ENCODE results near the gene PARVB.

Gene PARVB

GRCh38 chr22:44161673-44162072 is 137.6 kb downstream of the PARVB start:
- H3K4me1 ChIP-seq (ENCODE audit: control insufficient read depth, insufficient read depth, low read length, poor library complexity, severe bottlenecking): no peaks in the 10 kb centered on the region
- no peaks in the 10 kb centered on the region for H3K36me3 ChIP-seq (ENCODE audit: control insufficient read depth, insufficient read depth, low read length)
- no peaks in the 10 kb centered on the region for H3K27me3 ChIP-seq (replicated peaks; ENCODE audit: control insufficient read depth, insufficient read depth, low read length, poor library complexity, severe bottlenecking)
- H3K9me3 ChIP-seq (ENCODE audit: control insufficient read depth, low read length): no peaks in the 10 kb centered on the region
- DNase-seq: no peak
- H3K27ac ChIP-seq (ENCODE audit: insufficient read depth, low read length, poor library complexity, severe bottlenecking): no peak overlapping the region
- no peak overlapping the region for H3K4me3 ChIP-seq (ENCODE audit: insufficient read depth, low read depth, low read length, poor library complexity, severe bottlenecking)

- no peaks in the 10 kb centered on the region for H3K4me1 ChIP-seq (ENCODE audit: control insufficient read depth, insufficient read depth, low read length, poor library complexity, severe bottlenecking)
- H3K9me3 ChIP-seq (ENCODE audit: control insufficient read depth, low read length): no peaks in the 10 kb centered on the region
- no peaks in the 10 kb centered on the region for H3K36me3 ChIP-seq (ENCODE audit: control insufficient read depth, insufficient read depth, low read length)
- no peaks in the 10 kb centered on the region for H3K27me3 ChIP-seq (replicated peaks; ENCODE audit: control insufficient read depth, insufficient read depth, low read length, poor library complexity, severe bottlenecking)
- DNase-seq: no peak
- no peak overlapping the region for H3K27ac ChIP-seq (ENCODE audit: insufficient read depth, low read length, poor library complexity, severe bottlenecking)
- H3K4me3 ChIP-seq (ENCODE audit: insufficient read depth, low read depth, low read length, poor library complexity, severe bottlenecking): no peak overlapping the region
Measured at GRCh38 chr22:44162960-44163359, 138.9 kb downstream of the PARVB start.

- H3K4me1 ChIP-seq (ENCODE audit: control insufficient read depth, insufficient read depth, low read length, poor library complexity, severe bottlenecking): no peaks in the 10 kb centered on the region
- no peak for DNase-seq
- no peaks in the 10 kb centered on the region for H3K27me3 ChIP-seq (replicated peaks; ENCODE audit: control insufficient read depth, insufficient read depth, low read length, poor library complexity, severe bottlenecking)
- H3K9me3 ChIP-seq (ENCODE audit: control insufficient read depth, low read length): no peaks in the 10 kb centered on the region
- H3K4me3 ChIP-seq (ENCODE audit: insufficient read depth, low read depth, low read length, poor library complexity, severe bottlenecking): no peak overlapping the region
- H3K27ac ChIP-seq (ENCODE audit: insufficient read depth, low read length, poor library complexity, severe bottlenecking): no peak overlapping the region
- no peaks in the 10 kb centered on the region for H3K36me3 ChIP-seq (ENCODE audit: control insufficient read depth, insufficient read depth, low read length)
Measured at GRCh38 chr22:44163536-44163935, 139.4 kb downstream of the PARVB start.

- Histone ChIP-seq H3K27ac (ENCODE audit: insufficient read depth, low read length, poor library complexity, severe bottlenecking) (no peak overlapping the region), H3K27me3 (replicated peaks; ENCODE audit: control insufficient read depth, insufficient read depth, low read length, poor library complexity, severe bottlenecking) (no peaks in the 10 kb centered on the region), H3K9me3 (ENCODE audit: control insufficient read depth, low read length) (no peaks in the 10 kb centered on the region), H3K4me3 (ENCODE audit: insufficient read depth, low read depth, low read length, poor library complexity, severe bottlenecking) (no peak overlapping the region), H3K36me3 (ENCODE audit: control insufficient read depth, insufficient read depth, low read length) (no peaks in the 10 kb centered on the region), H3K4me1 (ENCODE audit: control insufficient read depth, insufficient read depth, low read length, poor library complexity, severe bottlenecking) (no peaks in the 10 kb centered on the region)
- DNase-seq: no peak
Measured at GRCh38 chr22:44164031-44164430, 139.9 kb downstream of the PARVB start.

GRCh38 chr22:44165286-44165874 is 141.3 kb downstream of the PARVB start:
- Histone ChIP-seq H3K36me3 (ENCODE audit: control insufficient read depth, insufficient read depth, low read length) (no peaks in the 10 kb centered on the region), H3K27me3 (replicated peaks; ENCODE audit: control insufficient read depth, insufficient read depth, low read length, poor library complexity, severe bottlenecking) (no peaks in the 10 kb centered on the region), H3K4me3 (ENCODE audit: insufficient read depth, low read depth, low read length, poor library complexity, severe bottlenecking) (no peak overlapping the region), H3K9me3 (ENCODE audit: control insufficient read depth, low read length) (no peaks in the 10 kb centered on the region), H3K4me1 (ENCODE audit: control insufficient read depth, insufficient read depth, low read length, poor library complexity, severe bottlenecking) (no peaks in the 10 kb centered on the region), H3K27ac (ENCODE audit: insufficient read depth, low read length, poor library complexity, severe bottlenecking) (no peak overlapping the region)
- no peak for DNase-seq

GRCh38 chr22:44166498-44167276 is 142.6 kb downstream of the PARVB start:
- no peaks in the 10 kb centered on the region for H3K9me3 ChIP-seq (ENCODE audit: control insufficient read depth, low read length)
- no peak for DNase-seq
- no peak overlapping the region for H3K4me3 ChIP-seq (ENCODE audit: insufficient read depth, low read depth, low read length, poor library complexity, severe bottlenecking)
- no peak overlapping the region for H3K27ac ChIP-seq (ENCODE audit: insufficient read depth, low read length, poor library complexity, severe bottlenecking)
- no peaks in the 10 kb centered on the region for H3K4me1 ChIP-seq (ENCODE audit: control insufficient read depth, insufficient read depth, low read length, poor library complexity, severe bottlenecking)
- no peaks in the 10 kb centered on the region for H3K36me3 ChIP-seq (ENCODE audit: control insufficient read depth, insufficient read depth, low read length)
- no peaks in the 10 kb centered on the region for H3K27me3 ChIP-seq (replicated peaks; ENCODE audit: control insufficient read depth, insufficient read depth, low read length, poor library complexity, severe bottlenecking)

GRCh38 chr22:44167501-44167900 is 143.4 kb downstream of the PARVB start:
- H3K27ac ChIP-seq (ENCODE audit: insufficient read depth, low read length, poor library complexity, severe bottlenecking): no peak overlapping the region
- no peak for DNase-seq
- H3K36me3 ChIP-seq (ENCODE audit: control insufficient read depth, insufficient read depth, low read length): no peaks in the 10 kb centered on the region
- no peak overlapping the region for H3K4me3 ChIP-seq (ENCODE audit: insufficient read depth, low read depth, low read length, poor library complexity, severe bottlenecking)
- no peaks in the 10 kb centered on the region for H3K4me1 ChIP-seq (ENCODE audit: control insufficient read depth, insufficient read depth, low read length, poor library complexity, severe bottlenecking)
- H3K27me3 ChIP-seq (replicated peaks; ENCODE audit: control insufficient read depth, insufficient read depth, low read length, poor library complexity, severe bottlenecking): no peaks in the 10 kb centered on the region
- no peaks in the 10 kb centered on the region for H3K9me3 ChIP-seq (ENCODE audit: control insufficient read depth, low read length)

- no peaks in the 10 kb centered on the region for H3K4me1 ChIP-seq (ENCODE audit: control insufficient read depth, insufficient read depth, low read length, poor library complexity, severe bottlenecking)
- H3K36me3 ChIP-seq (ENCODE audit: control insufficient read depth, insufficient read depth, low read length): no peaks in the 10 kb centered on the region
- DNase-seq: no peak
- H3K4me3 ChIP-seq (ENCODE audit: insufficient read depth, low read depth, low read length, poor library complexity, severe bottlenecking): no peak overlapping the region
- no peak overlapping the region for H3K27ac ChIP-seq (ENCODE audit: insufficient read depth, low read length, poor library complexity, severe bottlenecking)
- H3K27me3 ChIP-seq (replicated peaks; ENCODE audit: control insufficient read depth, insufficient read depth, low read length, poor library complexity, severe bottlenecking): no peaks in the 10 kb centered on the region
- H3K9me3 ChIP-seq (ENCODE audit: control insufficient read depth, low read length): no peaks in the 10 kb centered on the region
Measured at GRCh38 chr22:44168206-44168605, 144.1 kb downstream of the PARVB start.

GRCh38 chr22:44170470-44170869 is 146.4 kb downstream of the PARVB start:
- H3K27ac ChIP-seq (ENCODE audit: insufficient read depth, low read length, poor library complexity, severe bottlenecking): no peak overlapping the region
- no peak for DNase-seq
- H3K27me3 ChIP-seq (replicated peaks; ENCODE audit: control insufficient read depth, insufficient read depth, low read length, poor library complexity, severe bottlenecking): no peaks in the 10 kb centered on the region
- H3K9me3 ChIP-seq (ENCODE audit: control insufficient read depth, low read length): no peaks in the 10 kb centered on the region
- no peaks in the 10 kb centered on the region for H3K36me3 ChIP-seq (ENCODE audit: control insufficient read depth, insufficient read depth, low read length)
- no peaks in the 10 kb centered on the region for H3K4me1 ChIP-seq (ENCODE audit: control insufficient read depth, insufficient read depth, low read length, poor library complexity, severe bottlenecking)
- no peak overlapping the region for H3K4me3 ChIP-seq (ENCODE audit: insufficient read depth, low read depth, low read length, poor library complexity, severe bottlenecking)

GRCh38 chr22:44171561-44171960 is 147.5 kb downstream of the PARVB start:
- Histone ChIP-seq H3K27ac (ENCODE audit: insufficient read depth, low read length, poor library complexity, severe bottlenecking) (no peak overlapping the region), H3K36me3 (ENCODE audit: control insufficient read depth, insufficient read depth, low read length) (no peaks in the 10 kb centered on the region), H3K4me3 (ENCODE audit: insufficient read depth, low read depth, low read length, poor library complexity, severe bottlenecking) (no peak overlapping the region), H3K27me3 (replicated peaks; ENCODE audit: control insufficient read depth, insufficient read depth, low read length, poor library complexity, severe bottlenecking) (no peaks in the 10 kb centered on the region), H3K9me3 (ENCODE audit: control insufficient read depth, low read length) (no peaks in the 10 kb centered on the region), H3K4me1 (ENCODE audit: control insufficient read depth, insufficient read depth, low read length, poor library complexity, severe bottlenecking) (no peaks in the 10 kb centered on the region)
- DNase-seq: no peak

All from effector memory CD4-positive, alpha-beta T cell (primary cell).